ENCODE results near the gene SENP7. TPM values are rescaled to one million over a fixed set of nuclear protein-coding genes. Genes with fewer than 3 reads are reported as not detected.
A peak's percentile ranks its signal among the peaks of the same experiment; 100 is the strongest.
"Not testable (repeated sequence)": the region's sequence is repeated elsewhere in the genome, so short reads cannot be mapped to it uniquely, and the experiment has no call there.

The SENP7 gene
- total RNA-seq, 2 donors from 2014 or later, result 8.8 to 10.1 TPM

- DNase-seq (no peak), ATAC-seq (no peak)
- intact Hi-C loops (cut with DNase I, micrococcal nuclease), result no loop called here
Measured at GRCh38 chr3:101529816-101530685, 17.0 kb upstream of the SENP7 start.

- ATAC-seq (no peak), DNase-seq (no peak)
- intact Hi-C loops (cut with DNase I, micrococcal nuclease), result no loop called here
Measured at GRCh38 chr3:101527906-101528305, 14.9 kb upstream of the SENP7 start.

DNA sequence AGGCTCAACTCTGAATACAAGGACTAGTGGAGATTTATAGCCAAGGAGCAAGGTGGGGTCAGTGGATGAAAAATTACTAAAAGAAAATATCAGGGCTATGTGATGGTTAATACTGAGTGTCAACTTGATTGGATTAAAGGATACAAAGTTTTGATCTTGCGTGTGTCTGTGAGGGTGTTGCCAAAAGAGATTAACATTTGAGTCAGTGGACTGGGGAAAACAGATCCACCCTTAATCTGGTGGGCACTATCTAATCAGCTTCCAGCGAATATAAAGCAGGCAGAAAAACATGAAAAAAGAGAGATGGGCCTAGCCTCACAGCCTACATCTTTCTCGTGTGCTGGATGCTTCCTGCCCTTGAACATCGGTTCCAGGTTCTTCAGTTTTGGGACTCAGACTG is 14.4 kb upstream of the SENP7 start:
- ATAC-seq (no peak), DNase-seq (no peak)
- intact Hi-C loops (cut with DNase I, micrococcal nuclease), result no loop called here

DNA sequence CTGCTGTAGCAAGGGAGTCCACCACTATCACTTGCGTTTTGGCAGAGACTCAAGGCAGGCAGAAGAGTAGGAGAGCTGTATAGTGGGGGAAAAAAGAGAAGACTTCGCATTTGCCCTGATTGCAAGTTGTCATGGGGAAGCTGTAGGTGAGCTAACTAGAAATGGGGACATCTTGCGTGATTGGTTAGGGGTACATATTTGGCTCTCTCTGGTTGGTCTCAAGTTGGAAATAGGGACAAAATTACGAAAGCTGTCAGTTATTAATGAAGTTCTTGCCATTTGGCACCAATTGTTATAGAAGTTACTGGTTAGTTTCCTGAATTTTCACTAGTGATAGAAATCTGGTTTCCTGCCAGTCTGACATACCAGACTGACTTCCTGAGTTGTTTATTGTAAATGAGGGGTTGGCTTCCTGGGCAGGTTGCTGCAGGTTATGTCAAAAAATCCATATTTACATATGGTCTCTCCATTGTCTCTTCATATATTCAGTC is 8.2 kb upstream of the SENP7 start:
- ATAC-seq (no peak), DNase-seq (no peak)
- intact Hi-C loops (cut with DNase I, micrococcal nuclease), result no loop called here

- DNase-seq, result no peak
- ATAC-seq, result no peak
- intact Hi-C loops (cut with DNase I, micrococcal nuclease), result no loop called here
Measured at GRCh38 chr3:101519685-101520365, 6.8 kb upstream of the SENP7 start.

- intact Hi-C loops (cut with DNase I, micrococcal nuclease), result no loop called here
- ATAC-seq, result no peak
- DNase-seq, result no peak
Measured at GRCh38 chr3:101518421-101518871, 5.4 kb upstream of the SENP7 start.

DNA sequence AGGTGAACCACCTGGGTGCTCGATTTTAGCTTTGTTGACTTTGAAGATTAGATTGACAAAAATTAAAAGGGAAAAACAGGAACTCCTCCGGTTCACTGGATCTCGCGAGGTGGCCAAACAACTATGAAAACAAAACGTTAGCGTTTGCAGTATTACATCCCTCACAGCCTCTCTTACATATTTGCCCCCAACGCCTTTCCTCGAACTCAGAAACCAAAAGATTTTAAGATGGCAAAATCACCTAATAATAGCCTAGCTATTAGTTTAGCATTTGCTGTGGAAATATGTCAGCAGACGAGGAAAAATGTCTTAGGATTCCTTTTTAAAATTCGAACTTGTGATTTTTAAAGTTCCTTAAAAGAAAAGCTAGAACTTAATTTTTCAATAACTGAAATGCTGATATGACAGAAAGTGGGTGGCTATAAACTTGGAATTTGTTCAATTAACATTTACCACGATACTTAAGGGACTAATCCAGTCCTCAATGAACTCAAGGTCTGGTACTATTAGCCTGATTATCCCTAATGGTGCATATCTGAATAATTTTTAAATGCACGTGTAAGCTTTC is 491 bp upstream of the SENP7 start:
- intact Hi-C loops (cut with DNase I, micrococcal nuclease), result no loop called here
- no peak for DNase-seq
- ATAC-seq, result peak; percentile 59

DNA sequence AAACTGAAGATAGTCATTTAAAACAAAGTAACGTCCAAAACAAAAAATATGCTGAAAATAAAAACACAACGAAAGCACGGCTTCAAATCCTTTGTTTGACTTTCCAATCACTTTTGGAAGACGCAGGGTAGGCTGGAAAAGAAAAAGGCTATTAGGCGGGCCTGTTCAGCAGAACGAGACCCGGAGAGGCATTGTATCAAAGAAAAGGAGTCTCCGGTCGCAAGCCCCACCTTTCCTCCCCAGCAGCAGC is 691 bp downstream of the SENP7 start:
- ATAC-seq (no peak), DNase-seq (no peak)
- intact Hi-C loops (cut with DNase I, micrococcal nuclease), result no loop called here

DNA sequence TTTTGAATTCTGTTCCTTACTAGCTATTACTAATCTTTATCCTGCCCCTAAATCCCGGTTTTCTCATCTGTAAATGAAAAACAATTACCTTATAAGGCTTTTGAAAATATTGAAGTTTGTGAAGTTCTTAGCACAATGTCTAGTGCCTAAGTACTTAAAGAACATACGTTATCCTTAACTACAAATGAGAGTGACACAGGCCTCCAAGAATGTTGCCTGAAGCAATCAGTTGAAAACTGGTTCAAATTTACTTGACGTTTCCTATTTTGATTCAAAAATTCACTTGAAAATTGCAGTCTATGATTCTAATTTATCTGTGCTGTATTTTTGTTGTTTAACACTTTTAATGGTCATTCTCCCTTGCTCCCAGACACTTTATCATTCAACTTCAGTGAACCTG is 3.2 kb downstream of the SENP7 start:
- ATAC-seq (no peak), DNase-seq (no peak)
- intact Hi-C loops (cut with DNase I, micrococcal nuclease), result no loop called here

DNA sequence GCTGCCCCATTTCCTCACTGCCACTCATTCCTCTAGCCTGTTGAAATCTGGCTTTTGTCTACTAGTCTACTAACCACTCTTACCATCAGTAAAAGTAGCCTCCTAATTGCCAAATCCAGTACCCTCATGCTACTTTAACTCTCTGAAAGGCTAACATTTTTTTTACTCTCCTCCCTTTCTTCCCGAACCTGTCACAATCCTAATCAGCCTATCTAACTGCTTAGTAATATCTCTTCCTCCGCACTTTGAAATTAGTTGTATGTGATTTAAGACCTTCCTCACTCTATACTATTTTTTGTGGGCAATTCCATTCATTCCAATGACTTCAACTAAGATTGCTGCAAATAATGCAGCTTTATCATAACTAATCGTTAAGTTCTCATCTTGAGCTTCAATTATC is 3.7 kb downstream of the SENP7 start:
- intact Hi-C loops (cut with DNase I, micrococcal nuclease), result no loop called here
- ATAC-seq (no peak), DNase-seq (no peak)

- intact Hi-C loops (cut with DNase I, micrococcal nuclease), result no loop called here
Measured at GRCh38 chr3:101501783-101502182, 11.2 kb downstream of the SENP7 start.

GRCh38 chr3:101500208-101500607 is 12.8 kb downstream of the SENP7 start:
- intact Hi-C loops (cut with DNase I, micrococcal nuclease), result no loop called here
- ATAC-seq (no peak), DNase-seq (no peak)

More at GRCh38 chr3:101501783-101502182, 11.2 kb downstream of the SENP7 start:
- ATAC-seq (no peak), DNase-seq (no peak)

- intact Hi-C loops (cut with DNase I, micrococcal nuclease), result no loop called here
- DNase-seq (no peak), ATAC-seq (no peak)
Measured at GRCh38 chr3:101497803-101498202, 15.2 kb downstream of the SENP7 start.

DNA sequence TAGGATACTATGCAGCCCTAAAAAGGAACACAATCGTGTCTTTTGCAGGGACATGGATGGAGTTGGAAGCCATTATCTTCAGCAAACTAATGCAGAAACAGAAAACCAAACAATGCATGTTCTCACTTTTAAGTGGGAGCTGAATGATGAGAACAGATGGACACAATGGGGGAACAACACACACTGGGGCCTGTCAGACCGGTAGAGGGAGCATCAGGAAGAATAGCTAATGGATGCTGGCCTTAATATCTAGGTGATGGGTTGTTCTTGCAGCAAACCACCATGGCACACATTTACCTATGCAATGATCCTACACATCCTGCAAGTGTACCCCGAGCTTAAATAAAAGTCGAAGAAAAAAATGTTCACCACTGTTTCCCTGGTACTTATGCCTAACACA is 17.5 kb downstream of the SENP7 start:
- intact Hi-C loops (cut with DNase I, micrococcal nuclease), result no loop called here
- no peak for ATAC-seq
- no peak for DNase-seq

DNA sequence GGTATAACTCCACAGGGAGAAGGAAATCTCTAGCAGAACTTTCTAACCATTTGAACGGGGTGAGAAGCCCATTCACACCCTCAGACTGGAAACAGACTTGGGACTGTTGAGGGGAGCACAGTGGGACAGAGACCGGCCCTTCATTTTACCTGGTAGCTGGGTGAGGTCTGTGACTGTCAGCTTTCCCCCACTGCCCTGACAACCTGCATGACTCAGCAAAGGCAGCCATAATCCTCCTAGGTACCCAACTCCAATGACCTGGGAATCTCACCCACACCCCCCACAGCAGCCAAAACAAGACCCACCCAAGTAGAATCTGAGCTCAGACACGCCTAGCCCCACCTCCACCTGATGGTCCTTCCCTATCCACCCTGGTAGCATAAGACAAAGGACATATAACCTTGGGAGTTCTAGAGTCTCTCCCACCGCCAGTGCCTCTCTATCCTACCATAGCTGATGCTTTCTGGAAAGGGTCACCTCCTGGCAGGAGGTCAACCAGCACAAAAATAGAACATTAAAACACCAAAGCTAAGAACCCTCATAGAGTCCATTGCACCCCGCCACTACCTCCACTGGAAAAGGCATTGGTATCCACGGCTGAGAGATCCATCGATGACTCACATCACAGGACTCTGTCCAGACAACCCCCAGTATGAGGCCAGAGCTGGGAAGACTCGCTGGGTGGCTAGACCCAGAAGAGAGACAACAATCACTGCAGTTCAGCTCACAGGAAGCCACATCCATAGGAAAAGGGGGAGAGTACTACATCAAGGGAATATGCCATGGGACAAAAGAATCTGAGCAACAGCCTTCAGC is 28.0 kb downstream of the SENP7 start:
- intact Hi-C loops (cut with DNase I, micrococcal nuclease), result no loop called here
- no peak for ATAC-seq
- DNase-seq, result no peak

DNA sequence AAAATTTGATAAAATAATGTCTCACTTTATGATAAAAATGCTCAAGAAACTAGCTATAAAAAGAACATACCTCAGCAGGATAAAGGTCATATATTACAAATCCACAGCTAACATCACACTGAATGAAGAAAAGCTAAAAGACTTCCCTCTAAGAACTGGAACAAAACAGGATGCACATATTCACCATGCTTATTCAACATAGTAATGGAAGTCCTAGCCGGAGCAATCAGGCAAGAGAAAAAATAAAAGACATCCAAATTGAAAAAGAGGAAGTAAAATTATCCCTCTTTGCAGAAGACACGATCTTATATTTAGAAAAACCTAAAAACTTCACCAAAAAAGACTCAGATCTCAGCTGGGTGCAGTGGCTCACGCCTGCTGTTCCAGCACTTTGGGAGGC is 34.0 kb downstream of the SENP7 start:
- no peak for ATAC-seq
- no peak for DNase-seq
- intact Hi-C loops (cut with DNase I, micrococcal nuclease), result no loop called here

DNA sequence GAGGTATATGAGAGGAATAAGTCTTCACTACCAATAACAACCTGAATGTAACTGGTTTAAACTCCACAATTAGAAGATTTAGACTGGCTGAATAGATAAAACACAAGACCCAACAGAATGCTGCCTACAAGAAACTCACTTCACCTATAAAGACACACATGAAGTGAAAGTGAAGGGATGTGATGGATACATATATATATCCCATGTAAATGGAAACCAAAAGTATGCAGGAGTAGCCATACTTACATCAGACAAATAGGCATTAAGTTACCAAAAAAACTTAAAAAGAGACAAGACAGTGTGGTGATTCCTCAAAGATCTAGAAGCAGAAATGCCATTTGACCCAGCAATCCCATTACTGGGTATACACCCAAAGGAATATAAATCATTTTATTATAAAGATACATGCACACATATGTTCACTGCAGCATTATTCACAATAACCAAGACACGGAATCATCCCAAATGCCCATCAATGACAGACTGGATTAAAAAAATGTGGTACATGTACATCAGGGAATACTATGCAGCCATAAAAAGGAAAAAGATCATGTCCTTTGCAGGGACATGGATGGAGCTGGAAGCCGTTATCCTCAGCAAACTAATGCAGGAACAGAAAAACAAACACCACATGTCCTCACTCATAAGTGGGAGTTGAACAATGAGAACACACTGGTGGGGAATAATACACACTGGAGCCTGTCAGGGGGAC is 38.0 kb downstream of the SENP7 start:
- DNase-seq; intact Hi-C loops (cut with DNase I, micrococcal nuclease); ATAC-seq: not testable (repeated sequence)

DNA sequence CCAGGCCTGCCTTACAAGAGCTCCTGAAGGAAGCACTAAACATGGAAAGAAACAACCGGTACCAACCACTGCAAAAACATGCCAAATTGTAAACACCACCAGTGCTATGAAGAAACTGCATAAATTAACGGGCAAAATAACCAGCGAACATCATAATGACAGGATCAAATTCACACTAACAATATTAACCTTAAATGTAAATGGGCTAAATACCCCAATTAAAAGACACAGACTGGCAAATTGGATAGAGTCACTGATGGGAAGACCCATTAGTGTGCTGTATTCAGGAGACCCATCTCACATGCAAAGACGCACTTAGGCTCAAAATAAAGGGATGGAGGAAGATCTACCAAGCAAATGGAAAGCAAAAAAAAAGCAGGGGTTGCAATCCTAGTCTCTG is 44.3 kb downstream of the SENP7 start:
- DNase-seq; intact Hi-C loops (cut with DNase I, micrococcal nuclease); ATAC-seq: not testable (repeated sequence)

GRCh38 chr3:101467310-101467663 is 45.7 kb downstream of the SENP7 start:
- DNase-seq; ATAC-seq; intact Hi-C loops (cut with DNase I, micrococcal nuclease): not testable (repeated sequence)
